GM18526 (cell line): ENCODE measurements around the gene NUP88.

Experiments used
- POLR2A ChIP-seq: IDR thresholded peaks from 3 replicates; pipeline ENCODE4 v1.6.1; 2011; ENCODE audit not compliant: insufficient read length; ENCODE audit errors: extremely low read depth

The NUP88 gene

DNA sequence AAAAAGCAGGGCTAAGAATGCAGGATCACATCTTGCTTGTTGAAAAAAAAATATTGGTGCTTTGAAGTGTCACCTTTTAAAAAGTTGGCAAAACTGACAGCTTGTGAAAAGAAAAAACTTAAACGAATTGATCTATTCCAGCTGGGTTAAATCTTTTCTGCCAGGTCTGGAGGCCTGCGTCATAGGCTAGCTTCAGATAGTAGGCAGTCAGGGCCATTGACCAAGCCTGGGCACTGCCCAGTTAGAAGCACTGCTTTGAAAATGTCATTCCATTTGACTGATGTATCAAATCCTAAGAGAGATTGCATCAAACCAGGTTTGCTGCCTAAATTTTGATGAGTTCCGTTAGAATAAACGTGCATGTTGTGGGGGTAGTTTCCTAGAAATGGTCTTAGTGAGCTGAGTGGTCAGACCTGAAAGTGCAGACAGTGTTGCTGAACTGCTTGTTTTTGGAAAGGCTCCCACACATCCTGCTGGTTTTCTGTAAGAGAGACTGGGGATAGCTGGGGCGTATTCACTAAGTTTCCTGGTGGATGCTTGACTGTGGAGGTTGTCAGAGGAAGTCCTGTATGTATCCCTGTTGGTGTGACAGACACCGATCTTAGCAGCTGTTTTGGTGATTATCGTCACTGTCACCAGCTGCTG lies 38.8 kb downstream of the NUP88 start:
- TF ChIP-seq POLR2A: no peak

DNA sequence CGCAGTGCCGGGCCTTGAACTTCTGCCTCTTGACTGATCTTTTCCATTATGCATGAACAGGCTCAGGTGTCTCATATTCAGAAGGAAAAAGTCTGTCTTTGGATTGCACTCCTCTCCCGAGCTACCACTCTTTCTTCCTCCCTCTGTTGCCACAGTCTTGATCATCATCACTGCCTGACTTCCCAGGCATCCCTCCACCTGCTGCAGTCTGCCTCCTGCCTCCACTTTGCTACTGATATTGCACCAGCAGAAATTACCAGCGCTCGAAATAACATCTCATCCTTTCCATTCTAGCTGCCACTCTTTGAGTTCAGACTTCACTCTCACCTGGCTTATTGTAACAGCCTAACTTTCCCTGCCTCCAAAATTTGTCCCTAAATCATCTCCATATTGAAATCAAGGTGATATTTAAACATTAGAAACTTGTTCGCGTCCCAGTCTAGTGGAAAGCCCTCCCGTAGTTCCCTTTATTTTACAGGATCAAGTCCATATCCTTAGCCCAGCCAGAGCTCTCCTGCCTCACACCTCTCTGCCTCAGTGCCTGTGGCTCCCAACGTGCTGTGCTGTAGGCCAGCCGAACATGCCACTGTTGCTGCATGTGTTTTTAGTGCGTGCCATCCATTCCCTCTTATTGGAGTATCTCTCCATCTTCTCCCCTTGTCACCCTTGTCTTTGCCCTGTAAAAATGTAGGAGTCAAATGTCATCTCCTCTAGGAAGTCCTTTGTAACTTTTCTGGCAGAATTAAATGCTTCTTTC lies 39.9 kb downstream of the NUP88 start:
- TF ChIP-seq POLR2A: no peak

DNA sequence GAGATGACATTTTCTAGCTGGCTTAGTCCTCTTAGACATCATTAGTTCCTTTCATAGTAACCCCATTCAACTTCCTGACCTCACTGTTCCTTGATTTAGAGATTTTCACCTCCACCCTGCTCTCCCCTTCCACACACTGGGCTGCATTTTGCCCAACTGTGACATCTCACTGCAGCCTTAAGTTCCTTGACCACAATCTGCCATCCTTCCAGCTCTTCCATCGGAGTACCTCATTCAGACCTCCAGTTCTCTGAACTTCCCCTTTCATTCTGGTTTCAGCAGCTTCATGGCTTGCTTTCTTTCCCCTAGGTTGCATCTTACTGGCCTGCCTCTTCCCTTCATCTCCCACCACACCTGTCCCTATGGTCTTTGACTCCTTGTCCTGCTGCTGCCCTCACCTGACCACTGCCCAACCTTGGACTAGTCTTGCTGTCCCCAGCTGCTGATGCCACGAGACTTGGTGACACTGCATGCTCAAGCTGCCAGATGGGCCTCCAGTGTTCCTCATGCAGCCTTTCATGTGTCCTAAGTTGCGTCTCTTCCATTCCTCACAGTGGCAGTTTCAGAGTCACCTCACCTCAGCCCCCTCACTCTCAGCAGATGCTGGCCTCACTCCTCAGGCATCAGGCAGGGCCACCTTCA lies 40.8 kb downstream of the NUP88 start:
- TF ChIP-seq POLR2A: no peak

DNA sequence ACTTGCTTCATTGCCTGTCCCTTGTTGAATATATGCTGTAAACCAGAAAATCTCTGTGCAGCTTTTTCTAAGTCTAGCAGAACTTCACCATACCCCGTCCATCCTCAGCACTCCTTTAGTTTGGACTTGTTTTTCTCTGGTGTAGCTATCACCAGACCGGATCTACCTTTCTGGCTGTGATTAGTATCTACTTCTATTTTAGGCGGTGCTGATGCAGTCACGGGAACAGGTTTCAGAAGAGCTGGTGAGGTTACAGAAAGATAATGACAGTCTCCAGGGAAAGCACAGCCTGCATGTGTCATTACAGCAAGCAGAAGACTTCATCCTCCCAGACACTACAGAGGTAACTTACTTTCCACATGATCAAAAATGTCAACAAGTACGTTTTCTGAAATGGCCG lies 46.4 kb downstream of the NUP88 start:
- no peak for TF ChIP-seq POLR2A

DNA sequence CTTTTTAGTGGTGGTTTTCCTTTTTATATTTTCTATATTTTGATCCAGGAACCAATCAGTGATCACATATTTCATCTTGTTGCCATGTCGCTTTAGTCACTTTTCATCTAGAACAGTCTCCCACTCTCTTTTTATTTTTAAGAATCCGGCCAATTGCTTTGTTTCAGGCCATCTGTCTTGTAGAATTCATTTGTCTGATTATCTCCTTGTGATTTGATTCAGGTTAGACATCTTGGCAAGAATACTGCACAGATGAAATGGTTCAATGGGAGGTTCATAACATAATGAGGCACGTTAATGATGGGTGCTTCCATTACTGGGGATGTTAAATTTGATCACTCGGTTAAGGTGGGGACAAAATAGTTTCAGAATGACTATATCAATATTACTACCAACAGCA lies 49.1 kb downstream of the NUP88 start:
- TF ChIP-seq POLR2A: no peak

DNA sequence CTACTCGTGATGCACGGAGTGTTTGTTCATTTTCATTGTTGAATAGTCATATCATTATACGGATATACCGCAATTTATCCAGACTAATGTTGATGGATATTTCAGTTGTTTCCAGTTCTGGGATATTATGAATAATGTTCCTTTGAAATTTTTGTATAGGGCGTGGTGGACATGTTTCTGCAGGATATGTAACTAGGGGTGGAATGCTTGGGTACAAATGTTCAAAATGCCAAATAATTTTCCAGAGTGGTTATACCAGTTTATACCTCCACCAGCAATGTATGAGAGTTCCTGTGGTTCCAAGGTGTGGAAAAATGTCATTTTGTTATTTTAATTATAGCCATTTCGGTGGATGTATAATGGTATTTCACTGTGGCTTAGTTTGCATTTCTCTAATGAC lies 53.6 kb downstream of the NUP88 start:
- TF ChIP-seq POLR2A: no peak

DNA sequence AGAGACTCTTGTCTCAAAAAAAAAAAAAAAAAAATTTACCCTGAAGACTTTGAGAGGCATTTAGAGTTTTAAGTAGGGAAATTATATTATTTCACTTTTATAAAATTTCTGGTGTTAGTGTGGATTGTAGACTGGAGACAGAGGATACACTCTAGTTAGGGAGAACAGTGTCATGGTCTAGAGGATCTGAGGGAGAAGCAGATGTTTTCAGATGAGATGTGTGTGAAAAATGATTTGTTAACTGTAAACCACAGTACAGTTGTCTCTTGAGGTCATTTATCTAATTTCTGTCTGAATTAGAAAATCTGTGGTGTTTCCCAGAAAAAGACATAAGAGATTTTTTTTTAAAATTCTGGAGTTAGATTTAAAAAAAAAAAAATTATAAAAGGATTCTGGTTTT lies 54.8 kb downstream of the NUP88 start:
- no peak for TF ChIP-seq POLR2A

DNA sequence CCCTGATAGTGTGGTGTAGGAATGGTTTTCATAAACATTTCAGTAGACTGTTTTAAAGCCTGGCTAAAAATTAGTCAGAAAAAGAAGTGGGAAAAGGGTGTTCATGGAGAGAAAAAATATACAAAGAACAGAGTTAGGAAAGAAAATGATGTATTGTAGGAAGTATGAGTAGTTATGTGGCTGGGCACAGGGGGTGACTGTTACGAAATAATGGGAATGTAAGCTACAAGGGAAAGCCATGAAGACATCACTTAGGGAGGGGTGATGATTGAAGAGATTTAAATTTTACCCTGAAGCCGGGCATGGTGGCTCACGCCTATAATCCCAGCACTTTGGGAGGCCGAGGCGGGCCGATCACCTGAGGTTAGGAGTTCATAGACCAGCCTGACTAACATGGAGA lies 55.3 kb downstream of the NUP88 start:
- TF ChIP-seq POLR2A: no peak

DNA sequence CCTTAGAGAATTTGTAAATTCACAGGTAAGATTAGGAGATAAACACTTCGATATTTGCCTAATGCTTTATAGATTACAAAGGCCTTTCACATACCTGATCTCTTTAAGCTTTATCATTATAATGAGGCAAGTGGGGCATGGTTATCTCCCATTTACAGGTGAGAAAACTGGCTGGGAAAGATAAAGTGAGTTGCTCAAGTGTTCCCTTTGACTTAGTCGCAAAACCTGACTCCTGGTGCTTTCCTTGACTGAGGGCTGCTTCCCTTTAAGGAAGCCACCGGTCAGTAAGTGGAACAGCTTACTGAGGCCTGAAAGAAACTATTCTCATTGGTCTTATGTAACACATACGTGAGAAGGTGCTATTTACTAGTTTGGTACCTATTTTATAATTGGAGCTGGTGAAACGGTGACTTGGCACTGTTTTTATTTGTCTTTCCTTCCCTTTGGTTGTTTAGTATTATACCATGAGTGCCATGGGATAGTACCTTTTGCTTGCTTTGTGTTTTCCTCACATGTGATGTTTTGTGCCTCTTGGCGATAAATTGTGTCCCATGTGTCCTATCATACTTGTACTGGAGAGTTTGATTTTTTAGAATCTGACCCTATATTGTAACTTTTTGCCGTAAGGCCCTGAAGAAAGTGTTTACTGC lies 57.2 kb downstream of the NUP88 start:
- TF ChIP-seq POLR2A: no peak

DNA sequence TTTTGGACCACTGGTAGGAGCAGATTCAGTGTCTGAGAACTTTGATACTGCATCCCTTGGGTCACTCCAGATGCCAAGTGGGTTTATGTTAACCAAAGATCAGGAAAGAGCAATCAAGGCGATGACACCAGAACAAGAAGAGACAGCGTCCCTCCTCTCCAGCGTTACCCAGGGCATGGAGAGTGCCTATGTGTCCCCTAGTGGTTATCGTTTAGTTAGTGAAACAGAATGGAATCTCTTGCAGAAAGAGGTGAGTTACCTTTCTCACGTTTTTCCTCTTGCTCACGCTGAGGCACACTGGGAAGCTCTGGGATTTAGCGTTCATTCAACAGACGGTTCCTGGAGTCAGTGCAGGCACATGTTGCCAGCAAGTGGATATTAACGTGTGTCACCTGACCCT lies 58.0 kb downstream of the NUP88 start:
- no peak for TF ChIP-seq POLR2A

DNA sequence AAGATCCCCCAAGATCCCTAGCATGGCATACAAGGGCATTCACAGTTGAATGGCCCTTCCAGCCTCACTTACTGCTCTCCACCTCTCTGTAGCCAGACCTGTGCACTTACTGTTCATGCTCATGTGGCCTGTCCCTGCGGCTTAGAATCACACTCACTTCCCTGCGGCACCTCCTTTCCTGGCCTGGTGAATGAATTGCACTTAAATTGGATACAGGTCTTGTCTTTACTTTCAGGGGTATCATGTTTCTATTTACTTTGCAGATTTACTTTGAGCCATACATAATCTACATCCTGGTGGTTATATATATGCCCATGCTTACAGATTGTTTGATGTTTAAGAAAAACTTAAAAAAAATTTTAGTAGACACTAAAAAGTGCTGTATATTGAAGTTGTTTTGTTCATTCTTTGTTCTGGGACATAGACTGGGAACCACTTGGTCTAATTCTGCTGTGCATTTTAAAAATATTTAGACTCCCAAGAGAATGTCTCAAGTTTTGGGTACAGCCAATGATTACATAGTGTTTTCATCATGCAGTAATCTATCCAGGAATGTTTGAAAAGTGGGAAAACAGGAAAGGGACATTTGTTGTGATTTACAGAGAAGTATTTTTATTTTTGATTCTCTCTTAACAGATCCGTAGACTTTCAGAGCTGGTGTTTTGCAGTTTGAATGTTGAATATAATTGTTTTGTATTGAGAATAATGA lies 63.9 kb downstream of the NUP88 start:
- TF ChIP-seq POLR2A: no peak

DNA sequence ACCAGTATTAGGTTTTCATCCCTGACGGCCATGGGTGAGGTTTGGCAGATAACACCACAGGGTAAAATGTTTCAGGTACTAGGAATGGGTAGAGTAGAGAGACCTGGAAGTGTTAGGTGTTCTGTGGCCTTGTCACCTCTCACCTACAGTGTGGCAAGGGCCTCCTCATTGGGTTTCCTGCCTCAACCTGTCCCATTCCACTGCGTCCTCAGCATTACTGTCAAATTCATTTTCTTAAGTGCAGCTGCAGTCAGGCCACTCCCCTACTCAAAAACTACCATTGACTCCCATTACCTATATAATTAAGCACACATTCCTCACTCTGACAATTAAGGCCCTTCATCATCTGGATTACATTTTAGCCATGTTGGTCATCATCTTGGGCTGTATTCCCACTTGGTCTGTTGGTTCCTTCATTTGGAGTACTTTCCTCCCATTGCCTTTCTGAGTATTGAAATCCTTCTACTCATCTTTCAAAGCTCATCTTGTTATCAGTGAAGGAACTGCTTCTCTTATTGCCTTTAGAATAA lies 64.5 kb downstream of the NUP88 start:
- TF ChIP-seq POLR2A: no peak

DNA sequence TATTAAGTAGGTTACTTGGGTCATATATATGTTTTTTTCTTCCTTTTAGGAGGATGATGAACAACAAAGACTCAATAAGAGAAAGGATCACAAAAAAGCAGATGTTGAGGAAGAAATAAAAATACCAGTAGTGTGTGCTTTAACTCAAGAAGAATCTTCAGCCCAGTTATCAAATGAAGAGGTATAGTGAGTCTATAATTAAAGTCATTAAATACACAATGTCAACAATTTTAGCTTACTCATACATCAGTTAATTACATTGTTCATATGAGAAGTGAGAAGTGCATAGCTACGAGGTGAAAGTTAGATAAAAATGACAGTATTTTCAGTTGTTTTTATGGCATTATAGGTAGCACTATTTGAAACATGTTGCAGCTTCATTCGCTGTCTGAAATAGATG lies 65.2 kb downstream of the NUP88 start:
- no peak for TF ChIP-seq POLR2A

DNA sequence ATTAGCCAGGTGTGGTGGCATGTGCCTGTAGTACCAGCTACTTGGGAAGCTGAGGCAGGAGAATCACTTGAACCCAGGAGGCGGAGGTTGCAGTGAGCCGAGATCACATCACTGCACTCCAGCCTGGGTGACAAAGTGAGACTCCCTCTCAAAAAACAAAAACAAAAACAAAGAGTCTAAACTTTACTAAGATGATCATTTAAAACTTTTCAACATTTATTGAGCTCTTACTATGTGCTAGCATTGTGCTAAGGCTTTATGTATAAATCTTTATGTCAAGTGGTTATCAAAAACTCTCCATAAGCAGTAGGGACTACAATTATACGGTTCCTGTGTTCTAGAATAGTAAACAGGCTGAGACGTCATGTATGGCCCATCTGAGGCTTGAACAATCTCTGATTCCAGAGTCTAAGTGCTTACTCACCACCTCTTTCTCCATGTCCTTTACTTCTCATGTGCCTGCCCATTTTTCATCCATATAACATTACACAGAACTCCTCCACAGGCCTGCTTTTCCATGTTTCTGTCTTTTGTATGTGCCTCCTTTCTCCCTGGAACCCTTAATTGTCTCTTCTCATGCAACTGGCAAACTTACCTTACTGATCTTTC lies 66.7 kb downstream of the NUP88 start:
- TF ChIP-seq POLR2A: no peak

DNA sequence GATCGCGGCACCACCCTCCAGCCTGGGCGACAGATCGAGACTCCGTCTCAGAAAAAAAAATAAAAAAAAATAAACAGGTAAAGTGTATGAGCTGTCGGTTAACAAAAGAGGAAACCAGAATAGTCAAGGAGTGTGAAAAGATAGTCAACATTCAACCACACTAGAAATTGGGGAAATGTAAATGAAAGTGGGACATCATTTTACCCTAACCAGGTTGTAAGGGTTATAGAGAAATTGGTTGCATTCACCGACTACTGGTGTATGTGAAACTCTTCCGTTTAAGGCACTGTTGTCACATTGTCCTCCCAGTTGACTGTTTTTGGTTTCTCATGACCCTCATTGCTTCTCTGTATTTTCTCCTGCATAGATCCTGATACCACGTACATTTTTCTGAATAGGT lies 74.5 kb downstream of the NUP88 start:
- TF ChIP-seq POLR2A: no peak
